Measurements from ENCODE around the gene LMX1B.
A peak's percentile ranks its signal among the peaks of the same experiment; 100 is the strongest.

LMX1B gene

DNA sequence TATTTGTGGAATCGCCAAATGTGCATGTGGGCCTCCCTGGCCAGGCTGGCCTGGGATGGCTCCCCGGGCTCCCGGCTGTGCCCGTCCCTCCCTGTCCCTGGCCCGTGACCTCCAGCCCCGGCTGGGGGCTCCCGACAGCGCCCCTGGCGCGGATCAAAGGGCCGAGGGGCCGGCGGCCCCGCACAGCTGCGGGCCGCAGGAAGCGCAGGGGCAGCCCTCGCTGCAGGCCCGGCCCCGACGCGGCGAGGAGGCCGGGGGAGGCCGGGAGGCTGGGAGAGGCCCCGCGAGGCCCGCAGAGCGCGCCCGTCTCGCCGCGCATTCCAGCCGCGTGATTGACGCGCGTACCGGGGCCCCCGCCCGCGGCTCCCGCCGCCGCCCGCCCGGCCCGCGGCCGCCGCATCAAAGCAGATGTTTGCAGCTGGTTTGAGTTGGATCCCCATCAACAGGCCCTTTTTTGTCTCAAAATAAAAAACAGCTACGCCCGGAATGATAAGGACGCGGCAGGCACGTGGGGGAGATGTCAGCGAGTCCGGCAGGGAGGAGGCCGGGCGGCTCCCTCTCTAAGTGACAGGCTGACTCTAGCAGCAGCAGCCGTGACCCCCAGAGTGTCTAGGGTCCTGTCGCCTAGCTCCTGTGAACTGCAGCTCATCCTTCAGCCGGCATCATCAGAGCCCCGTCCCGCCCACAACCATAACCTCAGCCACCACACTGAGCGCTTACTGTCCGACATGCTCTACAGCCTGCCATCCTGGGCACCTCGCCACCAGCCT lies 69.4 kb downstream of the LMX1B start:
- no peak for DNase-seq

DNA sequence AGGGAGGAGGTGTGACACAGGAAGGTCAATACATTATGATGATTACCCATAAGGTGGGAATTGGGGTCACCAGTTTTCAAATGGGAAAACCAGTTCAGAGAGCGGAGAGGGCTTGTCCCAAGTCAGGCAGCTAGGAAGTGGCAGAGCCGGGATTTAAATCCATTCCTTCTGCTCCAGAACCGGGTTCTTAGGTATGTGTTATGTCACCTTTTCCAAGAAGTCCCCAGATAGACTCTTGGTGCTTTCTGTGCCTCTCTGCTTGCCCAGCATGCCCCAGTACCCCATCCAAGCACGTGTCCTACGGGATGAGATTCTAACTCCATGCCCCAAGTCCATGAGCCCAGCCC lies 69.9 kb downstream of the LMX1B start:
- DNase-seq: no peak

DNA sequence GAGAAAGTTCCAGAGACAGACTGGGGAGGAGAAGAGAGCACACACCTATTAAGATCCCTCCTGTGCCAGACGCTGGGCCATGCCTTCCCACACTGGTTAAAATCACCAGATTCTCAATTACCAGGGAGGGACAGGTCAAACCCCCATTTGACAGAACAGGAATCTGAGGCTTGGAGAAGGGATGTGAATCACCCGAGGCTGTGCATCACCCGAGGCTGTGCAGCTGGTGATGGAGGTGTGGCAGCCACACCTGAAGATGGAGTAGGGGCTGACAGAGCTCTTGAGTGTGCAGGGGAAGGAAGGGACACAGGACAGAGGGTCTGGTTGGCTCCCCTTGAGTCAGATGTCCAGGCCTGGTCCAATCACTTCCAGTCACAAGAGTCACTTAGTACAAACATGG lies 70.6 kb downstream of the LMX1B start:
- no peak for DNase-seq

DNA sequence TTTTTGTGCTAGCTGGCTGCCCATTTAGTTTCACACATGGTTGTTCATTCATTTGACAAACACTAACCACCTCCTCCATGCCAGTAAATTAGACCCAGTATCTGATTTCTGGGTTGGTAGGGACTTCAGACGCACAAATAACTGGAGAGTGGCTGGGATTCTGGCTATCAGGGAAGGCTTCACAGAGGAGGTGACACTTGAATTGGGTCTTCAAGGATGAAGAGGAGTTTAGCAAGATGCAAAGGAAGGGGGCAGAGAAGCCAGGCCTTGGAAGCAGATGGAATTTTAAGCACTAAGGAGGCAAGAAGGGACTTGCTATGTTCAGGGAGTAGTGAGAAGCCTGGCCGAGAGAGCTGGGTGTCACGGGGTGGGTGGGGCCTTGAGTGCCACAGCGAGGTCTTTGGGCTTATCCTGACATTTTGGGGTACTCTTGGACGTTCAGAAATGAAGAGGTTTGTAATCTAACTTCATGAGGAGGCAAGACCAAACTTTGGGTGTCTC lies 71.3 kb downstream of the LMX1B start:
- no peak for DNase-seq

DNA sequence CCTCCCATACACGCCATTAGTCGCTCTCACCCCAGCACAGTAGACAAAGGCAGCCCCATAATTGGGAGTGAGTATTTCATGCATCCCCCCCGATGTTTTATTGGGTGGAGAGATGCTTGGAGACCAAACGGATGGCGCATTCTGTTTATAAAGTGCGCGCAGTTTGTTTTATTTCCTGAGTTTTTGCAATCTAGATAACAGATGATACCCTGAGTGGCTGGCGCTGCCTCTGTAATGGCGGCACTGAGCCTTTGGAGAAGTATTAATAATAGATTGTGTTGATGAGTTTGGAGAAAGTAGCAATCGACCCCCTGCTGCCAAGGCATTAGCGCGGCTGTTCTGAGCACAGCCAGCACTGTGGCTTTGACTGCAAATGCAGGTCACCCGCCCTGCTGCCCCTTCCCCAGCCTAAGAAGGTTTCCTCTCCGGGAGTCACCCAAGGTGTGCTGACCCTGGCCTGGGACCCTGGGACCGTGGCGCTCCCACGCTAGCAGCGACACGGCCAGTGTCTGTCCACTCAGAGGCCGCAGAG lies 74.3 kb downstream of the LMX1B start:
- no peak for DNase-seq

DNA sequence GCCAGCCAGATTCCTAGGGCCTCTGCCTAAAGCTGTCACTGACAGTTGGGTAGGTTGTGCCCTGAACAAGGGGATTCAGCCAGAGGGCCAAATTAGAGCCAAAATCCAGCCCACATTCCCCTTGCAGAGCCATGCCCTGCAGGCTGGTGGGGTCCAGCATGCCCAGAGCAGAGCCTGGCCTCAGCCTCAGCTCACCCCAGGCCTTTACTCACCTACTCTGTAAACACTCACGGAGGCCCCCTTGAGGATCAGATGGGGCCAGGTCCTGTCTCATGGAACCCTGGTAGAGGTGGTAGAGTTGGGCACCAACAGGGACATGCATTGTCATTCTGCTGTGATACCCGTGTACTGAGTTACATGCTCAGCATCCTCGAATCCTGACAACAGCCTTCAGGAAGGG lies 74.9 kb downstream of the LMX1B start:
- no peak for DNase-seq

DNA sequence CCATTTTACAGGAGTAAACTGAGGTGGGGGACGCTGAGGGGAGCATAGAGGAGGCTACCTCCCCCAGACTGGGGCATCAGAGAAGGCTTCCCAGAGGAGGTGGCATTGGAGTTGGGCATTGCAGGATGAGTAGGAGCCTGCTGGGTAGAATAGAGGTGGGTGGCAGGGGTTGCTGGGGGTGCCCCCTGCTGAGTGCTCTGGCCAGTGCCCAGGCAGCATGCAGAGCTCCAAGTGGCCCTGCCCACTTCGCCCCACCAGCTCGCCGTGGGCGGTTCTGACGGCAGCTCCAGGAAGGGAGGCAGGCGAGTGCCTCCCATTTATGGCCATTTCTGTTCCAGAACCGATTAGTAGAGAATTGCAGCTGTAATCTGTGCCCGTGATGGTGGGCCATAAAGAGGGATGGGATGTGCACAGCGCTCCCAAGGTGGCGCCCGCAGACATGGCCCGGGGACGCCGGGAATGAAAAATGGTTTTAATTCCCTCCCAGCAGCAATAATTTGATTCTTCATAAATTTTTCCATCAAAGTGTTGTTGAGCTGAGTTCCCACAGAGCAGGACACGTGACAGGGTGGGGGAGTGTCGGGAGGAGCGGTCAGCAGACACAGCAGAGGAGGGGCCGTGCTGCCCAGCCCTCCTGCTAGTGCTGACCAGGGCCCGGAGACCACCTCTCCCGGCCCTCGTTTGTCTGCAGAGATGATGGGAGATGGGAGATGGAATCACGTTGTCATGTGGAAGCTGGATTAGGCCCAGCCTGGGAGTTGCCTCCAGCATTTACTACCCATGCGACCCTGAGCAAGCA lies 75.5 kb downstream of the LMX1B start:
- DNase-seq: no peak

DNA sequence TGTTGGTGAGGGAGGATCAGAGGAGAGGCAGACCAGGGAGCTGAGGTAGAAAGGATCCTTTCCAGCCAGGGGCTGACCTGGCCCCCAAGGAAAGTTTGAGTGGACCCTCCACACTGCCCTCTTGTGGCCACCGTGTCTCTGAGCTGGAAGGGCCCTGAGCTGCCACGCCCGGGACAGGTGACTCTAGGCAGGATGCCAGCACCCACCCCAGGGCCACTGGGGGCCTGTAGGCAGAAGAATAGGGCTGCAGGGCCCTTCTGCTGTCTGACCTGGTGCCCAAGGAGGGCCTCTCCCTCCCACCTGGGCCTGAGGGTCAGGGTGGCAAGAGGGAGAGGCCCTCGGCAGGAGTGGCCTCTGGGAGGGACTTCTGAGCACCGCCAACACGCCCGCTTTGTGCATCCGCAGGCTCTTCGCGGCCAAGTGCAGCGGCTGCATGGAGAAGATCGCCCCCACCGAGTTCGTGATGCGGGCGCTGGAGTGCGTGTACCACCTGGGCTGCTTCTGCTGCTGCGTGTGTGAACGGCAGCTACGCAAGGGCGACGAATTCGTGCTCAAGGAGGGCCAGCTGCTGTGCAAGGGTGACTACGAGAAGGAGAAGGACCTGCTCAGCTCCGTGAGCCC lies 76.8 kb downstream of the LMX1B start:
- DNase-seq: peak; percentile 41

DNA sequence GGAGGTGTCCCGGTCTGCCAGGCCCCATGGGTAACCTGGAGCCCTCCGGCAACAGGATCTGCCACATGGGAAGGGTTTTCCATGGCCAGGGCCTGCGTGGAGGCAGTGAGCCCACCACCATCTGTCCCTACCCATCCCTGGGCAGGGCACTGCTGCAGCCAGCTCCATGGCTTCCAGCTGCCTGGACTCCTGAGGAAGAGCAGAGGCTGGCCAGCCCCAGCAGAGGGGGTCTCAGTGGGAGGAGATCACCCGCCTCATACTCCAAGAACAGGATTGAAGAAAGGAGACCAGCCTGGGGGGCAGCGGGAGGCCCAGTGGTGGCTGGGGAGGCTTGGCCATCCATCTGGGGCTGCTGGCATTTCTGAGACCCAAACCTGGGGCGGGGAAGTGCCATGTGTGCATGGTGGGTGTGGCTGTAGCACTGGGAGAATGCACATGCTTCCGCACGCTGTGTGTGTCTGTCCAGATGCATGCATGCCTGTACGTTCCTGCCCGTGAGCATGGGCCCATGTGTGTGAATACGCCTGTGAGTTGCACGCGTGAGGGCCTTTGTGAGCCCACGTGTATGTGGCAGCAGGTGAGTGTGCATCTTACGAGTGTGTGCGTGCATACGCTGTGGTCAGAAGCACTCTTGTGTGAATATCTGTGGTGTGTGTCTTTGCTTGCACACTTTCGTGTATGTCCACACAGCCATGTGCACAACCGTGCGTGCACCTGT lies 78.5 kb downstream of the LMX1B start:
- no peak for DNase-seq

DNA sequence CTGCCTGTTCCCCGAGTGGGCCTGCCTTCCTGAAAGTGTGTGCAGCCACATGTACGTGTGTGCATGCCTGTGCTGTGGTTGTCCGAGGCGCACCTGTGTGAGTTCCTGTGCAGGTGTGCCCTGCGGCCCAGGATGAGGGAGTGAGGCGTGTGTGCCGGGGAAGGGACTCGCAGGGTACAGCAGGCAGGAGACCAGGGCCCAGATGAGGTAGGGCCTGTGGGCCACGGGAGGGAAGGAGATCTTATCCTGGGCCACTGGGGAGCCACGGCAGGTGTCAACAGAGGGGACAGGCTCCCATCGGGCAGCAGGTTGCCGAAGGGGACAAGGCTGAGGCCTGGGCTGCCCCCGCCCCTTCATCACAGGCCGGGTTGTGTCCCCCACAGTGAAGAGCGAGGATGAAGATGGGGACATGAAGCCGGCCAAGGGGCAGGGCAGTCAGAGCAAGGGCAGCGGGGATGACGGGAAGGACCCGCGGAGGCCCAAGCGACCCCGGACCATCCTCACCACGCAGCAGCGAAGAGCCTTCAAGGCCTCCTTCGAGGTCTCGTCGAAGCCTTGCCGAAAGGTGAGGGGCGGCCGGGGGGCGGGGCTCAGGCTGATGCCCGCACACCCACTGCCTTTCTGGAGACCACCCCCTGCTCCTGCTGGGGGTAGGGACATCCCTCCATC lies 79.2 kb downstream of the LMX1B start:
- no peak for DNase-seq

DNA sequence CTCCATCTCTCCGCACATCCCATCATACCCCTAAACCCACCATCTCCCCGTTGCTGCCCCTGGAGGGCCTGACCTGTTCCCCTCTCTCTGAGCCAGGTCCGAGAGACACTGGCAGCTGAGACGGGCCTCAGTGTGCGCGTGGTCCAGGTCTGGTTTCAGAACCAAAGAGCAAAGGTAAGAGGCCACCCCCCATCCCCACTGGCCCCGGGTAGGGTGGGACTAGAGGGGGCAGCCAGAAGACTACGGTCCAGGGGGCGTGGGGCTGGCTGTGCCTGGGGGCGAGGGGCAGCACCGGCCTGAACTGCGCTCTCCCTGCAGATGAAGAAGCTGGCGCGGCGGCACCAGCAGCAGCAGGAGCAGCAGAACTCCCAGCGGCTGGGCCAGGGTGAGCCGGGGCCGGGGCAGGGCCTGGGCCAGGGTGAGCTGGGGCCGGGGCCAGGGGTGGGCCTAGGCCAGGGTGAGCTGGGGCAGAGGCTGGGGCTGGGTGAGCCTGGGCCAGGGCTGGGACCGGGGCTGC lies 79.8 kb downstream of the LMX1B start:
- no peak for DNase-seq

DNA sequence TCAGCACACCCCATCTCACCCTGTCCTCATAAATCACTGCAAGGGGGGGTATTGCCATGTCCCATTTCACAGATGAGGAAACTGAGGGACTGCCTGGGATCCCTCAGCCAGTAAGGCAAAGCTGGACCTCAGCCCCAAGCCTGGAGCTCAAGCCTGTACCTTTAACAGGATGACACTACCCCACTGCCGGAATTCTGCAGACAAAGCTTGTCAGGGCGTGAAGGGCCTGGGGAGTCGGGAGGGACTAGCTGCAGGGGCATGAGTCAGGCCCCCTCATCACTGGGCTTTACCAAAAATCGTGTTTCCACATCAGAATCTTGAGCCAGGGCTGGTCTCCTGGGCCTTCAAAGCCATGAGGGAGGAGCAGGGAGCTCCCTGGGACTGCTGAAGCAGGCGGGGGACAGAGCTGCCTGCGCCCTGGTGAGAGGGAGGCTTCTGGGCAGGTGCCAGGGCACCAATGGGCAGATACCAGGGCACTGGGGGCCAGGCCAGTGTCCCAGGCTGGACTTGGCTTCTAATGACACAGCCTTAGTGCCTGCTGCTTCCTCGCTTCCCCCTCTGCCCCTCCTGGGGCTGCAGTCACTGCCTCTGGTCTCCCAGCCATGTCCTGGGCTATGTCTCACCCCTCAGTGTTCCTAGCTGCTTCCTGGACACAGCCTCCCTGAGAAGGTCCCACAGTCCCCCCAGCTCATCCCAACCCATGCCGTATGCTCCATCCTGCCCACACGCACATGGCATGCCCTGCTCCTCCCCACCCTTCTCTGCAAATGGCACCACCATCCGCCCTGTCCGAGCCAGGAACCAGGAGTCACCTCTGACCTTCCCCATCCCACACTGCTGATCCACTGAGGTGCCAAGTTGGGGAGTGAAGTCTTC lies 80.7 kb downstream of the LMX1B start:
- no peak for DNase-seq

DNA sequence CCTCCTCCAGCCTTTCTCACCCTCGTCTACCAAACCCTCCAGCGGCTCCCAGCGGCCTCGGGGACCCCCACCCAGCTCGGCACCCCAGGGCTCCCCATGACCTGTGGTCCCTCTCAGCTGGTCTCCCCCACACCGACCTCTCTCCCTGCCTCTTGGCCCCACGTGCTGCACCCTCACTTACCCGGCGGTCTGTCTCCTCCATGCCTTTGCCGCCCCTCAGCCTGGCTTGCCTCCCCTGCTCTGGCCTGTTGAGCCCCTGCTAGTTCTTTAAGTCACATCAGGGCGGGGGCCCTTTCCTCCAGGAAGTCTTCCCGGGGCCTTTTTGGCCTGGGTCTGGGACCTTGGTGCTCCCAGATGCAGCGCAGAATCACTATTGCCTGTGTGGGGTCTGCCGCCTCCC lies 81.5 kb downstream of the LMX1B start:
- no peak for DNase-seq

DNA sequence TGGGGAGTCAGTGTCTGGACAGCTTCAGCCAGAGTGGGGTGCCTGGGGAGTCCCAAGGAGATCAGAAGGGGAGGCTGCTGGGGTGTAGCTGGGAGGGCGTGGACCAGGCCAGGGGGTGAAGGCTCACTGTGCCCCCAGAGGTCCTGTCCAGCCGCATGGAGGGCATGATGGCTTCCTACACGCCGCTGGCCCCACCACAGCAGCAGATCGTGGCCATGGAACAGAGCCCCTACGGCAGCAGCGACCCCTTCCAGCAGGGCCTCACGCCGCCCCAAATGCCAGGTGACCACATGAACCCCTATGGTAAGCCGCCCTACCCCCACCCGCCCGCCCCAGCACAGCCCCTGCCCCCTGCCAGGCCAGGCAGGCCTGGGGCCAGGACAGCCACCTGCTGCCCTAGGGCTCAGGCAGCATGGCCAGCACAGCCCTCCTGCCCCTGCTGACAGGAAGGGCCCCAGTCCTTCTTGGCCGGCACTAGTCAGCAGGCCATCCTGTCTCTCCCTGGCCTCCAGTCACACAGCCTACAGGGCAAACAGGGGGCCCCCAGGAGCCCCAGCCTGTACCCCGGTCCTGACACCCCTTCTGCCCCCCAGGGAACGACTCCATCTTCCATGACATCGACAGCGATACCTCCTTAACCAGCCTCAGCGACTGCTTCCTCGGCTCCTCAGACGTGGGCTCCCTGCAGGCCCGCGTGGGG lies 82.1 kb downstream of the LMX1B start:
- DNase-seq: no peak

DNA sequence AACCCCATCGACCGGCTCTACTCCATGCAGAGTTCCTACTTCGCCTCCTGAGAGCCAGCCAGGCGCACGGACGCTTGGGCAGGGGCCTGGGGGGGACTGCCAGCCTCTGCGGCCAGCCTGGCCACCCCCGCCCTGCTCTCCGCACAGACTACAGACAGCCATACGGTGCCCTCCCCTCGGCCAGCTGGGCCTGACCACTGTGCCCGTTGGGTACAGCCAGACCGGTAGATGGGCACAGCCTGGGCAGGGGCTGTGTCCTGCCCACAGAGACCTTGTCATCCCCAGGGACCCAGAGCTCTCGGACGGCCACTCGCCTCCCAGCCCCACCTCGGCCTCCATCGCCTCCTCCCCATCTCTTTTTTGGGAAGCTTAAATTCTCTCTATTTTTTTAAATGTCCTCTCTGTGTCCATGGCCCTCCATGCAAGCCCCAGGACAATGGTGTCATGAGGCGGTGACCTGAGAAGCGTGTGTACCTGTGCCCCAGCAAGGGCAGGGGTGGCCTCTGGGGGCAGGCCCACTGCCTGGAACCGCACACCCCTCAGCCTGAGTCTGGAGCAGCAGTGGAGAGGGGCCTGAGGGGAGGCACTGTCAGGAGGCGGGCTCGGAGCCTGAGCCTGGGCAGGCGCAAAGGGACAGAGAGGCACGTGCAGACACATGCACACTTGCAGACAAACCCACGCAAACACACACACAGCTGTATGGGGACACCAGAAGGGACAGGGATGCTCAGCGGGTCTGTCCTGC lies 82.8 kb downstream of the LMX1B start:
- no peak for DNase-seq

DNA sequence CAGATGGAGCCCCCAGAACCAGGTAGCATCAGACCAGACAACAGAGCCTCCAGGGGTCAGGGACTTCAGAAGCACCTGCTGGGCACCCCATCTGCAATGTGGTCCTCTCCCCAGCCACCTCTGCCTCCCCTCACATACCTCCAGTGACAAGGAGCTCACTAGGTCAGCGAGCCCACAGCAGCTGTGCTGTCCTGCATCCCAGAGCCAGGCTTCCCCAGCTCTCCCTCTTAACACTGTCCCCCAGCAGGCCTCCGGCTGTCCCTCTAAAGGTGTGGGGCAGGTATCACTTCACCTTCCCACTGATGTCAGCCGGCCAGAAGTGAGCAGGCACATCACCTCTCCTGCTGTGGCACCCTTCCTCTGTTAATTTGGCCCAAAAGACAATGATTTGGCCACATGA lies 83.6 kb downstream of the LMX1B start:
- no peak for DNase-seq

DNA sequence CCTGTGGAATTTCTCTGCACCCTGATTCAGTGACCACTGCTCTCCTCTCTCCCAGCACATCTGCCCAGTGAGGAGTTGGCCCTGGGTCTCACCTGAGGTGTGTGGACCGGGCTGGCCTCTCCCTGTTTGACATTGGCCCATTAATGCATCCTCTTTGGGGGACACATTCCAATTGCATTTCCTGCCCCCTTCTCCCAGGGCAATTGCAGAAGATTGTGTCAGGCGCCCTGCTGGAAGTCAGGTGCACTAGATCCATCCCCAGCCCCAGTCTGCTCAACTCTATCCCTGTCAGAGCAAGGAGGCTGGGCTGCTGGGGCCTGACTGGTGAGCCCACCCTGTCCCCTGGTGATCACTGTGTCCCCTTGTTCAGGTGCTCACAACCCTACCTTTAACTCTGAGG lies 84.5 kb downstream of the LMX1B start:
- DNase-seq: no peak

DNA sequence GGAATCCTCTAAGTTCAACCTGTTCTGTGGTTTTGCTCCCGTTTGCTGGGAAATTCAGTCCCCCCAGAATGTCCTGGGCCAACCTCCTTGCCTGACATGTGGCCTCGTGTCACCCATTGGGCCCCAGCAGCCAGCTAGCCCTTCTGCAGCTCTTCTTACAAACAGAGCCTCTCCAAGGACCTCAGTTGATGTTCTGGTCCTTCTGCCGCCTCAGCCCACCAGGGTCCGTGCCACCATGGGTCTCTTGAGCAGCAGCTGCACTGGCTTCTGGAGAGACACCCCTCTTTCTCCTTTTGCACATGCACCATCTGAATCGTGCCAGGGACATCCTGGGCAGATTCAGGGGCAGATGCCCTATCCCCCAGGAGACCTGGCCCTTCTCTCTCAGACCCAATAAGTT lies 85.0 kb downstream of the LMX1B start:
- no peak for DNase-seq

DNA sequence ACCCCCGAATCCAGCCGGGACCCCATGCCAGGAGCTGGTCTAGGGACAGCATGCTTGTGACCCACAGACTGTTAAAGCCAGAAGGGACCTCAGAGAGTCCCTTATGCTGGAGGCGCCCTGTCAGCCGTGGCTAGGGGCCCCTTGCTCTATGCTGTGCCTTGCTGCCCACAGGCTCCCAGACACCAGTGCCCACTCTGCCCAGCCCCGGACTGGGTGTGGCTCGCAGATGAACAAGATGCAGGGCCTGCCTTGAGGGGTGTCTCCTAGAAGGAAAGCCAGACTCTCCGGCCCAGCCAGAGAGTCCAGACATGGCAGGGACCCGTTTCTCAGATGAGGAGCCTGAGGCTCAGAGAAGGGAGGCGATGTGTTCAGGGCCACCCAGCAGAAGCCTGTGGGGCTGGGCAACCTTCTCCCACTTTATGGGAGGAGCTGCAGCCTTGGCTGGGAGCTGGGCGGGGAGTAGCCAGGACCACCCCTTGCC lies 85.7 kb downstream of the LMX1B start:
- no peak for DNase-seq

DNA sequence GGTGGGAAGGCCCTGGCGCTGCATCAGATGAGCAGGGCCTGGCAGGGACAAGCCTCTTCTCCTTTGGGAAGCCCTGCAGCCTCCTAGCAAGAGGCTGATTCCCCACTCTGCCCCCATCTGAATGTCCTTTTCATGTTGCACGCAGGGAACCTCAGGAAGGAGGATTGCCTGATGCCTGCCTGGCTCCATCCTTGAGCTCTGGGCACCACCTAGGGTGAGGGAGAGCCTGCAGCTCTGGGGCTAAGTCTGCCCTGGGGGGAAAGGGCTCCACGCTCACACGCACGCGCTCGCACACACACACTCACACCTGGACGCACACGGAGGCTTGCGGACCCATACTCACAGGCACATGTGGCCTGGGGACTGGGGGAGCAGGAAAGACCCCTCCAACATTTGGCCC lies 86.6 kb downstream of the LMX1B start:
- DNase-seq: no peak

Data from suppressor macrophage treated with lipopolysaccharide for 4 hours (primary cell).